BLaER1 treated with 17β-estradiol and CSF1 and Interleukin-3, amounts not matched to agents 10 nM and 100 nM (cell line): Measurements from ENCODE around the gene THOC7.

Experiments
- H3K27ac ChIP-seq, 11 experiments: shearing (Covaris generic); formaldehyde crosslinking; 2 replicates each; pipeline ENCODE4 v1.8.1; 2022
- H3K27me3 ChIP-seq, 11 experiments: shearing (Covaris generic); formaldehyde crosslinking; 2 replicates each; pipeline ENCODE4 v1.8.1; 2022
- H3K36me3 ChIP-seq, 11 experiments: shearing (Covaris generic); formaldehyde crosslinking; 2 replicates each; pipeline ENCODE4 v1.8.1; 2022
- H3K4me1 ChIP-seq, 10 experiments: shearing (Covaris generic); formaldehyde crosslinking; 2 replicates each; pipeline ENCODE4 v1.8.1; 2022
- H3K4me2 ChIP-seq, 11 experiments: shearing (Covaris generic); formaldehyde crosslinking; 2 replicates each; pipeline ENCODE4 v1.8.1; 2022
- H3K4me3 ChIP-seq, 10 experiments: shearing (Covaris generic); formaldehyde crosslinking; 2 replicates each; pipeline ENCODE4 v1.8.1; 2022
- H3K9ac ChIP-seq, 11 experiments: shearing (Covaris generic); formaldehyde crosslinking; 2 replicates each; pipeline ENCODE4 v1.8.1; 2022
- H3K9me3 ChIP-seq, 11 experiments: shearing (Covaris generic); formaldehyde crosslinking; replicated peaks in 1 of 11; 2 replicates each; pipeline ENCODE4 v1.8.1; 2022
- H4K20me1 ChIP-seq, 11 experiments: shearing (Covaris generic); formaldehyde crosslinking; 2 replicates each; pipeline ENCODE4 v1.8.1; 2022
- Cebpa-rat ChIP-seq, 11 experiments: shearing (Covaris generic); IDR thresholded peaks; 2 replicates each; pipeline ENCODE4 v1.8.1; 2022

Gene THOC7

GRCh38 chr3:63892773-63893352 is 29.3 kb upstream of the THOC7 start:
- no peak overlapping the region for H3K9ac ChIP-seq

GRCh38 chr3:63891518-63891917 is 27.9 kb upstream of the THOC7 start:
- H3K36me3 ChIP-seq, result peaks cover 18 to 43% (median 23%) of the 10 kb centered on the region in 11 experiments; a peak in 21 of 22 replicates
- TF ChIP-seq Cebpa-rat (IDR thresholded peaks at IDR 0.05), result no peak
- H3K4me2 ChIP-seq, result no peak overlapping the region
- H4K20me1 ChIP-seq, result peaks cover 46 to 100% (median 81%) of the 10 kb centered on the region in 11 experiments
- H3K4me3 ChIP-seq, result no peak overlapping the region
- H3K9me3 ChIP-seq, result no peaks in the 10 kb centered on the region
- H3K4me1 ChIP-seq, result peaks cover 18 to 26% (median 22%) of the 10 kb centered on the region in 10 experiments
- no peak overlapping the region for H3K9ac ChIP-seq
- H3K27me3 ChIP-seq, result no peaks in the 10 kb centered on the region
- H3K27ac ChIP-seq, result no peak overlapping the region

More at GRCh38 chr3:63892773-63893352, 29.3 kb upstream of the THOC7 start:
- Histone ChIP-seq H3K36me3 (peaks cover 18 to 37% (median 23%) of the 10 kb centered on the region in 11 experiments; a peak in 21 of 22 replicates), H3K27ac (no peak overlapping the region), H3K9me3 (no peaks in the 10 kb centered on the region), H3K4me2 (no peak overlapping the region), H3K27me3 (no peaks in the 10 kb centered on the region), H3K4me1 (peaks cover 18 to 28% (median 24%) of the 10 kb centered on the region in 10 experiments), H3K4me3 (no peak overlapping the region), H4K20me1 (peaks cover 39 to 100% (median 73%) of the 10 kb centered on the region in 11 experiments; a peak in 21 of 22 replicates)
- no peak for TF ChIP-seq Cebpa-rat (IDR thresholded peaks at IDR 0.05)

- no peak for TF ChIP-seq Cebpa-rat (IDR thresholded peaks at IDR 0.05)
- Histone ChIP-seq H3K4me2 (no peak overlapping the region), H4K20me1 (peaks cover 38 to 99% (median 78%) of the 10 kb centered on the region in 11 experiments), H3K36me3 (peaks cover 13 to 56% (median 31%) of the 10 kb centered on the region in 11 experiments; a peak in 20 of 22 replicates), H3K4me3 (no peak overlapping the region), H3K9me3 (no peaks in the 10 kb centered on the region), H3K27ac (no peak overlapping the region), H3K4me1 (peaks cover 0 to 7% (median 0%) of the 10 kb centered on the region in 10 experiments; a peak in 3 of 20 replicates), H3K27me3 (no peaks in the 10 kb centered on the region), H3K9ac (no peak overlapping the region)
Observed at GRCh38 chr3:63886858-63887257, 23.3 kb upstream of the THOC7 start.

GRCh38 chr3:63880653-63881052 is 17.0 kb upstream of the THOC7 start:
- no peaks in the 10 kb centered on the region for H3K27me3 ChIP-seq
- no peak for TF ChIP-seq Cebpa-rat (IDR thresholded peaks at IDR 0.05)

GRCh38 chr3:63878394-63879060 is 14.9 kb upstream of the THOC7 start:
- Histone ChIP-seq H3K9ac (no peak overlapping the region), H3K4me3 (no peak overlapping the region), H3K27me3 (no peaks in the 10 kb centered on the region), H4K20me1 (peaks cover 82 to 100% (median 99%) of the 10 kb centered on the region in 11 experiments), H3K9me3 (no peaks in the 10 kb centered on the region), H3K36me3 (peaks cover 2 to 40% (median 16%) of the 10 kb centered on the region in 11 experiments; a peak in 14 of 22 replicates), H3K4me1 (peaks cover 0 to 18% (median 9%) of the 10 kb centered on the region in 10 experiments; a peak in 12 of 20 replicates), H3K27ac (no peak overlapping the region), H3K4me2 (no peak overlapping the region)
- TF ChIP-seq Cebpa-rat (IDR thresholded peaks at IDR 0.05), result no peak

More at GRCh38 chr3:63880653-63881052, 17.0 kb upstream of the THOC7 start:
- Histone ChIP-seq H3K4me2 (no peak overlapping the region), H3K9me3 (no peaks in the 10 kb centered on the region), H3K27ac (no peak overlapping the region), H3K9ac (no peak overlapping the region), H3K4me3 (no peak overlapping the region), H3K4me1 (peaks cover 0 to 17% (median 0%) of the 10 kb centered on the region in 10 experiments; a peak in 4 of 20 replicates), H3K36me3 (peaks cover 0 to 44% (median 19%) of the 10 kb centered on the region in 11 experiments; a peak in 17 of 22 replicates), H4K20me1 (peaks cover 64 to 100% (median 93%) of the 10 kb centered on the region in 11 experiments)

GRCh38 chr3:63877737-63878393 is 14.3 kb upstream of the THOC7 start:
- TF ChIP-seq Cebpa-rat (IDR thresholded peaks at IDR 0.05), result no peak
- peaks cover 83 to 100% (median 98%) of the 10 kb centered on the region in 11 experiments for H4K20me1 ChIP-seq
- peaks cover 0 to 20% (median 9%) of the 10 kb centered on the region in 10 experiments; a peak in 12 of 20 replicates for H3K4me1 ChIP-seq
- no peak overlapping the region for H3K4me3 ChIP-seq
- no peak overlapping the region for H3K27ac ChIP-seq
- H3K36me3 ChIP-seq, result peaks cover 7 to 45% (median 20%) of the 10 kb centered on the region in 11 experiments; a peak in 15 of 22 replicates
- no peaks in the 10 kb centered on the region for H3K27me3 ChIP-seq
- no peak overlapping the region for H3K4me2 ChIP-seq
- H3K9ac ChIP-seq, result no peak overlapping the region
- H3K9me3 ChIP-seq, result no peaks in the 10 kb centered on the region

- H3K36me3 ChIP-seq, result peaks cover 7 to 45% (median 20%) of the 10 kb centered on the region in 11 experiments; a peak in 15 of 22 replicates
Observed at GRCh38 chr3:63876260-63876659, 12.7 kb upstream of the THOC7 start.

GRCh38 chr3:63875510-63875909 is 11.9 kb upstream of the THOC7 start:
- Histone ChIP-seq H3K4me2 (no peak overlapping the region), H3K27ac (no peak overlapping the region), H3K36me3 (peaks cover 7 to 39% (median 20%) of the 10 kb centered on the region in 11 experiments; a peak in 15 of 22 replicates), H3K9ac (no peak overlapping the region), H3K9me3 (no peaks in the 10 kb centered on the region), H3K27me3 (no peaks in the 10 kb centered on the region), H3K4me1 (peaks cover 7 to 25% (median 15%) of the 10 kb centered on the region in 10 experiments; a peak in 18 of 20 replicates), H3K4me3 (no peak overlapping the region), H4K20me1 (peaks cover 75 to 100% (median 94%) of the 10 kb centered on the region in 11 experiments)
- no peak for TF ChIP-seq Cebpa-rat (IDR thresholded peaks at IDR 0.05)

More at GRCh38 chr3:63876260-63876659, 12.7 kb upstream of the THOC7 start:
- Histone ChIP-seq H3K4me2 (no peak overlapping the region), H3K4me1 (peaks cover 3 to 20% (median 11%) of the 10 kb centered on the region in 10 experiments; a peak in 14 of 20 replicates), H3K27me3 (no peaks in the 10 kb centered on the region), H3K4me3 (no peak overlapping the region), H3K9me3 (no peaks in the 10 kb centered on the region), H3K9ac (no peak overlapping the region), H3K27ac (no peak overlapping the region), H4K20me1 (peaks cover 78 to 100% (median 95%) of the 10 kb centered on the region in 11 experiments)
- no peak for TF ChIP-seq Cebpa-rat (IDR thresholded peaks at IDR 0.05)
